Stimulated activated CD8-positive, alpha-beta memory T cell treated with anti-CD3 and anti-CD28 coated beads, Interleukin-2, amount 100 ng/mL, for 1 hour (primary cell): ENCODE data around the gene DLG2.

Source experiments
- DNase-seq, 2 donors: peaks; one replicate each; pipeline ENCODE4 v3.0.0-alpha.2; 2020; ENCODE audit warnings: low read depth in 2 of 2

DLG2 gene

GRCh38 chr11:83852775-83853442 is 1774.2 kb downstream of the DLG2 start:
- DNase-seq: no peak

GRCh38 chr11:83852012-83852411 is 1775.1 kb downstream of the DLG2 start:
- no peak for DNase-seq

DNA sequence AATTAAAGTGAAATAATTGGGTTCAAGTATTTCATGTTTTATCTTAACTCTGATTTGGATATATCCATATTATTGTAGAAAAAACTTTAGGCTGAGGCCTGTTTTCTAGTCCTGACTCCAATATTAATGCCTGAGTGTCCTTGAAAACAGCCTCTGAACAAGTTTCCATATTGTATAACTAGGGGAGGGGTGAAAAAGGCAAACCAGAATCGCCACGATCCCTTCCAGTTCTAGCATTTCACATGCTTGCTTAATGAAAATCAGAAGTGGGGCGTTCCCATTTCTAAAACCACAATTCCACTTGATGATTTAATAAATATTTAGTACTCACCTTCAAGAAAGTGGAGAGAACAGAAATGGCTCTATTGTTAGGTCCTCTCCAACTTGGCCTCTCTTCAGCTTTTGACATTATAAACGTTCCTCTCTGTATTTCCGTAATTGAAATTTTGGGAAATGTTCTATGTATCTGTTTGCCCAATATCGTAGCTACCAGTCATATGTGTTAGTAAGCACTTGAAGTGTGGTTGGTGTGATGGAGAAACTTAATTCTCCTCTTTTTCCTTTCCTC is 1779.6 kb downstream of the DLG2 start:
- DNase-seq: no peak

- no peak for DNase-seq
These were observed 1781.3 kb downstream of the DLG2 start for GRCh38 chr11:83845797-83846196.

DNA sequence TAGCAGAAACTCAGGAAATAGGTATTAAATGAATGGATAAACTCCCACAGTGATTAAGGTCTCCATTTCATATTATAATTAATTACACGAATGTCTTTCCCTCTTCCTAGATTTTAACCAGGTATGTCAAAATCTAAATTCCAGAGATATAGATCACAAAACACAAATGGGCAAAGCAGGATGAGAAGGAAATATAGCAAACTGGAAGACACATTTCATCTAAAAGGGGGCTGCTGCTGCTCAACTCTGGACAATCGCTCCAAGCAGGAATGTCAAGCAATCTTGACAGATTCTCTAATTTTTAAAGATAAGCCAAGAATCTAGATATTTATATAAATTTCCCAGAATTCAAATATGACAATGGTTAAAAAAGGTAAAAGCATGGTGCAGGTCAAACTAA is 1786.8 kb downstream of the DLG2 start:
- no peak for DNase-seq

GRCh38 chr11:83836883-83837654 is 1790.1 kb downstream of the DLG2 start:
- no peak for DNase-seq

DNA sequence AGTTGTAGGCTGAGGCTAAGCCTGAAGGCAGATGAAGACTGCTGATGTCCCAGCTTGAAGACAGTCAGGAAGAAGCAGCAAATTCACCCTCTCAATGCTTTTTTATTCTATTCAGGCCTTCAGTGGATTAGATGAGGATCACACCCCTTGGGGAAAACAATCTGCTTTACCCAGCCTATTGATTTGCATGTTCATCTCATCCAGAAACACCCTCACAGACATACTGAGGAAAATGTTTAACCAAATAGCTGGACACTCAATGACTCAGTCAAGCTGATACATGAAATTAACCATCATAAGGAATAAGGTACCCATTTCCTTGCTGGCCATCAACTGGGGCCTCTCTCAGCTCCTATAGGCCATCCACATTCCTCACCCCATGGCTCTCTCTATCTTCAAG is 1791.1 kb downstream of the DLG2 start:
- no peak for DNase-seq

- DNase-seq: no peak
These were observed 1791.7 kb downstream of the DLG2 start for GRCh38 chr11:83835423-83835822.

GRCh38 chr11:83831929-83832328 is 1795.2 kb downstream of the DLG2 start:
- no peak for DNase-seq

GRCh38 chr11:83827940-83828554 is 1799.1 kb downstream of the DLG2 start:
- no peak for DNase-seq

- DNase-seq: no peak
These were observed 1799.6 kb downstream of the DLG2 start for GRCh38 chr11:83827520-83827919.

DNA sequence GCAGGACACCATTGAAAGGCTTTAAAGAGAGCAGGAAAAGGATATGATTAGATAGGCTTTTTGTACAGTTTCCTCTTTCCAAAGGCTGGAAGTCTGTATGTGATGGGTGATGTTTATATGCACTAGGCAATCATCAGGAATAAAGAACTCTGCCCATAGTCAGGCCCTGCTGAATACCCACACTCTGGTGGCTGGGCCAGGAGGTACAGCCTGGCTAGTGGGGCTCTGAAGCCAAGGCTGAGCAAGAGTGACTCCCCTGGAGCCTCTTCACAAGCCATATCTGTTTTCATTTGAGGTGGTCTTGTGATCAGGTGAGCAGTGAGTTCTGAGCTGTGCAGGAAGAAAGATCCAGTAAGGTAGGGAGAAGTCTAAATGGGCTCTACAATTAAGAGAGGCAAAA is 1801.1 kb downstream of the DLG2 start:
- DNase-seq: no peak

DNA sequence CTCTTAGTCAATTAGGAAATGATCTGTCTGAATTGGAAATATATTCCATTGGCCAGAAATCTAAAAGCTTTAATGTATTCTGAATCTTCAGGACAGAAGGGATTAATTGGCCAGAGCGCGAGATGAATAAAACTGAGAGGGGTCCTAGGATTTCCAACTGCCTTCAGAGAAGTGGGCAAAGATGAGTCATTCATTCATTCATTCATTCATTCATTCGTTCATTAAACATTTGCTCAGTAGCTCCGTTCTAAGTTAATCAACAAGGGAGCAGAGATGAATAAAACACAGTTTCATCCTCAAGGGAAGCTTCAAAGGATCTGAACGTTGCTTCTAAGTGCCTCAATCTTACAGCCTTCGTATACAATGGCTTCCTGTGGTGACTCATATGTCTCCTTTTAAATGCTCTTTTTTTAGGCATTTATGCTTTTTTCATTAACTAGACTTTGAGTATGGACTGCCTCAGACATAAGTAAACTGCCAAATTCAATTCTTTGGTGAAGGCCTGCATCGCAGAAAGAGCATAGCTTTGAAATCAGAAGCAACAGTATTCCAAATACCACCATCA is 1803.6 kb downstream of the DLG2 start:
- no peak for DNase-seq

DNA sequence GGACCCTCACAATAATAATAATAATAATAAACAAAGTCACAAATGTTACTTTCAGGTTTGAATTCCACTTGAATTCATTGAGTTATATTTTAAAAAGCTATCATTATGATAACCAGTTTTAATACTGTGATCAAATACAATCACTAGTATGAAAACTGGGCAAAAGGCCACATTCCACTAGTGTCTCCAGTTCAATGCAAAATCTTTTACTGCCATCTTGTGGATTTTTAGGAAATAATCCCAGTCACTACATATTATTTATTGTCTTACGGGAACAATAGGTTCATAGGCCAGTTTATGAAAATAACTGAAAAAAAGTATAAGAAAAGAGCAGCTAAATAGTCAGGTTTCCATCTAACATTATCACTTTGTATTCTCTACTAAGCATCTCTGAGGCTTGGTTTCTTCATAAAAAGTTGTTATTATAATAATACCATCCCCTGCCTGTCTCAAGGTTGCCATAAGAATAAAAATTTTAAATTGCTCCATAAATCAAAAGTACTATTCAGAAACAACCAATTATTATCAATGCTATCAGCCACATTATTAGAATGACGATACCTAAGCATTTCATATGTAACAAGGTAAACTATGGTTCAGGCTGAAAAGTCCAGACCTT is 1807.1 kb downstream of the DLG2 start:
- DNase-seq: no peak

DNA sequence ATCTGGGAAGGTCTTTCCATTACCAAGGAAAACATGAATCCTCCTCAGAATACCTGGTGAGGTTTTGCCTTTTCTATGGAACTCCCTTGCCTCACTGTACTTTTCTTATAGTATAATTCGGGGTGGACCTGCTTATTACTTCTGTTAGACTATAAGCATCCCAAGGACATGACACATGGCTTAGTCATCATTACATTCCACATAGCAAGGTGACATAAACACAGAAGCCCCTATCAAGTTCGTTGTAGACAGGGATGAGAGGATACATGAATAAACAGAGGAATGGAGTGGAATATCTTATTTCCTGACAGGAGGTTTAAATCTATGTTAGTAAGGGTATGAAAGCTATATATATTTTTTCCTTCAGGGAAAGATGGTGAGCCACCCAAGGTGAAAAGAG is 1808.8 kb downstream of the DLG2 start:
- DNase-seq: no peak

GRCh38 chr11:83816572-83817187 is 1810.5 kb downstream of the DLG2 start:
- no peak for DNase-seq

DNA sequence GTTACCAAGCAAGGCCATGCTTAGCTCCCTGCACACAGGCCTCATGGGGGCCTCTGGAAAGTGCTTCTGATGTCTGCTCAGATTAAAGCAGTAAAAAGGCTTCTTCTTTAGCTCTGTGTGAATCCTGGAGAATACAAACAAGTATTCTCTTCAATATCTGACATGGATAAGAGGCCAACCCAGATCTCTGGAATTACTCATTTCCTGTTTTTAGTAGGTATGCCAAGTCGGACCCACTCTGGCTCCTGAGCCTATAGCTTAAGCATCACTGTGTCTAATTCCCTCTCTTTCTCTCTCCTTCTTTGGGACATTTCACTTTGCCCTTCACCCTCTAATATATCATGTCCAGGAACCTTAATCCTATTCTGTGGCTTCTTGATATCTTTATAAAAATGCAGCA is 1811.4 kb downstream of the DLG2 start:
- no peak for DNase-seq

DNA sequence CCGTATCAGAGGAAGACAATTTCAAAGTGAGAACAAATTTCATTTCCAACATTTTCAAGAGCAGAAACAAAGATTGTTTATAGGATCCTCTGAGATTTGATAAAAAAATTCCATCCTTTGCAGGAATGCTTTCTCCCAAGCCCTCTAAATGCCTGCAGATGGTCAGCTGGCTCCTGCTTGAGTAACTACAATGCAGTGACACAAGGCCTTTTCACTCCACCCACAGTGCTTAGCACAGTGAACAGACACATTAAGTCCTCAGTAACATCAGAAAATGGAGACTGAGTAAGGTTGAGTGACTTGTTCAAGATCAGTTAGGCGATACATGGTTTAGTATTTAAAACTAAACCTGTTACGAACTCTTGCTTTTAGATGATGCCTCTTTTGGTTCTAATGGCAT is 1813.8 kb downstream of the DLG2 start:
- DNase-seq: no peak

GRCh38 chr11:83809274-83809673 is 1817.9 kb downstream of the DLG2 start:
- no peak for DNase-seq

DNA sequence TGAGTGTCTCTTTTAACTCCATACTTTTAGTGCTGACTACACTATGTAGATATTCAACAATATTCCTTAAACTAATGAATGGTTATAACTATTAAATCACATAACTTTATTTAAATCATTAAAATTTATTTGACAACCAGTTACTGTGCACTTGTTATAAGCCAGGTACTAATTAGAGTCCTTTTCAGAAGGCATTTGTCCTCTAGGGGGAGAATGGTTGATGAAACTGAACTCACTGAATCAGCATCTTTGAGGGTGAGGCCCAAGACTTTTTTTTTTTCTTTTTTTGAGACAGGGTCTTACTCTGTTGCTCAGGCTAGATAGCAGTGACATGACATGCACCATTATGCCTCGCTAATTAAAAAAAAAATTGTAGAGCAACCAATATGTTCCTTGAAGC is 1825.3 kb downstream of the DLG2 start:
- no peak for DNase-seq

DNA sequence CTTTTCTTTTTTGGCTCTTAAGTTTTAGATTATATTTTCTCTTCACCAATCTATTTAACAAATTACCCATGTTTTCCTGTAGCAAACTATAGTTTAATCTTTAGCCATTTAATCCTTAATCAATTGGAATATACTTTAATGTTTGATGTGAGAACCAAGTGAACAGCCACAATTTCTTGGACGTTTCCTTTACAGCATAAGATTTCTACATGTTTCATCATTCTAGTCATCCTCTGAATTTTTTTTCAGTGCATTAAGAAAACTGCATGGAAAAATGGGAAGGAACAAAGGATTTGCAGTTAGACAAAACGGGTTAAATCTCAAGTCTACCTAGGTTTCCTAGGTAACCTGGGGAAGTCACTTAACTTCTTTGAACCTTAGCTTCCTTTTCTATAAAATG is 1833.8 kb downstream of the DLG2 start:
- DNase-seq: no peak

- no peak for DNase-seq
These were observed 1835.6 kb downstream of the DLG2 start for GRCh38 chr11:83791557-83791956.
